Measurements from ENCODE around the gene MTMR1.

The MTMR1 gene

GRCh38 chrX:150676221-150676620 is 17.0 kb upstream of the MTMR1 start:
- Histone ChIP-seq H3K9ac (ENCODE audit: low read length in 2 of 2) (no peak overlapping the region), H3K36me3 (ENCODE audit: control insufficient read depth in 2 of 2, insufficient read depth in 2 of 2, low read length in 2 of 2) (no peaks in the 10 kb centered on the region), H3K9me3 (ENCODE audit: control insufficient read depth in 2 of 2, low read length in 2 of 2) (no peaks in the 10 kb centered on the region), H3K27me3 (ENCODE audit: control insufficient read depth in 1 of 2, insufficient read depth in 2 of 2, low read length in 2 of 2) (peaks cover 0 to 2% of the 10 kb centered on the region in 2 donors), H3K27ac (ENCODE audit: low read length) (no peak overlapping the region), H3K4me1 (ENCODE audit: control insufficient read depth, insufficient read depth, low read length) (no peaks in the 10 kb centered on the region), H3K4me3 (ENCODE audit: low read length in 2 of 2) (no peak overlapping the region)

- no peak overlapping the region for H3K27ac ChIP-seq (ENCODE audit: low read length)
- no peaks in the 10 kb centered on the region for H3K36me3 ChIP-seq (ENCODE audit: control insufficient read depth in 2 of 2, insufficient read depth in 2 of 2, low read length in 2 of 2)
- no peak overlapping the region for H3K4me3 ChIP-seq (ENCODE audit: low read length in 2 of 2)
- no peaks in the 10 kb centered on the region for H3K4me1 ChIP-seq (ENCODE audit: control insufficient read depth, insufficient read depth, low read length)
- H3K9me3 ChIP-seq (ENCODE audit: control insufficient read depth in 2 of 2, low read length in 2 of 2), result no peaks in the 10 kb centered on the region
- H3K27me3 ChIP-seq (ENCODE audit: control insufficient read depth in 1 of 2, insufficient read depth in 2 of 2, low read length in 2 of 2), result peaks cover 0 to 2% of the 10 kb centered on the region in 2 donors
- no peak overlapping the region for H3K9ac ChIP-seq (ENCODE audit: low read length in 2 of 2)
Observed at GRCh38 chrX:150680974-150681373, 12.2 kb upstream of the MTMR1 start.

GRCh38 chrX:150683112-150683511 is 10.1 kb upstream of the MTMR1 start:
- Histone ChIP-seq H3K4me1 (ENCODE audit: control insufficient read depth, insufficient read depth, low read length) (no peaks in the 10 kb centered on the region), H3K4me3 (ENCODE audit: low read length in 2 of 2) (no peak overlapping the region), H3K36me3 (ENCODE audit: control insufficient read depth in 2 of 2, insufficient read depth in 2 of 2, low read length in 2 of 2) (no peaks in the 10 kb centered on the region), H3K9ac (ENCODE audit: low read length in 2 of 2) (no peak overlapping the region), H3K9me3 (ENCODE audit: control insufficient read depth in 2 of 2, low read length in 2 of 2) (no peaks in the 10 kb centered on the region), H3K27ac (ENCODE audit: low read length) (no peak overlapping the region), H3K27me3 (ENCODE audit: control insufficient read depth in 1 of 2, insufficient read depth in 2 of 2, low read length in 2 of 2) (peaks cover 0 to 2% of the 10 kb centered on the region in 2 donors)

GRCh38 chrX:150683536-150684146 is 9.6 kb upstream of the MTMR1 start:
- peaks cover 0 to 2% of the 10 kb centered on the region in 2 donors for H3K27me3 ChIP-seq (ENCODE audit: control insufficient read depth in 1 of 2, insufficient read depth in 2 of 2, low read length in 2 of 2)

GRCh38 chrX:150688911-150689451 is 4.2 kb upstream of the MTMR1 start:
- Histone ChIP-seq H3K4me3 (ENCODE audit: low read length in 2 of 2) (no peak overlapping the region), H3K9me3 (ENCODE audit: control insufficient read depth in 2 of 2, low read length in 2 of 2) (peaks cover 0 to 6% of the 10 kb centered on the region in 2 donors), H3K27ac (ENCODE audit: low read length) (no peak overlapping the region), H3K4me1 (ENCODE audit: control insufficient read depth, insufficient read depth, low read length) (peaks cover 4% of the 10 kb centered on the region), H3K9ac (ENCODE audit: low read length in 2 of 2) (no peak overlapping the region), H3K27me3 (ENCODE audit: control insufficient read depth in 1 of 2, insufficient read depth in 2 of 2, low read length in 2 of 2) (no peaks in the 10 kb centered on the region), H3K36me3 (ENCODE audit: control insufficient read depth in 2 of 2, insufficient read depth in 2 of 2, low read length in 2 of 2) (no peaks in the 10 kb centered on the region)

More at GRCh38 chrX:150683536-150684146, 9.6 kb upstream of the MTMR1 start:
- no peak overlapping the region for H3K9ac ChIP-seq (ENCODE audit: low read length in 2 of 2)
- H3K4me1 ChIP-seq (ENCODE audit: control insufficient read depth, insufficient read depth, low read length), result no peaks in the 10 kb centered on the region
- no peak overlapping the region for H3K27ac ChIP-seq (ENCODE audit: low read length)
- no peak overlapping the region for H3K4me3 ChIP-seq (ENCODE audit: low read length in 2 of 2)
- no peaks in the 10 kb centered on the region for H3K9me3 ChIP-seq (ENCODE audit: control insufficient read depth in 2 of 2, low read length in 2 of 2)
- H3K36me3 ChIP-seq (ENCODE audit: control insufficient read depth in 2 of 2, insufficient read depth in 2 of 2, low read length in 2 of 2), result no peaks in the 10 kb centered on the region

GRCh38 chrX:150690126-150690525 is 3.1 kb upstream of the MTMR1 start:
- Histone ChIP-seq H3K4me1 (ENCODE audit: control insufficient read depth, insufficient read depth, low read length) (peaks cover 11% of the 10 kb centered on the region), H3K36me3 (ENCODE audit: control insufficient read depth in 2 of 2, insufficient read depth in 2 of 2, low read length in 2 of 2) (no peaks in the 10 kb centered on the region), H3K27me3 (ENCODE audit: control insufficient read depth in 1 of 2, insufficient read depth in 2 of 2, low read length in 2 of 2) (peaks cover 0 to 3% of the 10 kb centered on the region in 2 donors)

GRCh38 chrX:150692296-150692695 is 900 bp upstream of the MTMR1 start:
- peaks cover 13% of the 10 kb centered on the region for H3K4me1 ChIP-seq (ENCODE audit: control insufficient read depth, insufficient read depth, low read length)
- no peak overlapping the region for H3K9ac ChIP-seq (ENCODE audit: low read length in 2 of 2)
- no peak overlapping the region for H3K27ac ChIP-seq (ENCODE audit: low read length)
- no peaks in the 10 kb centered on the region for H3K36me3 ChIP-seq (ENCODE audit: control insufficient read depth in 2 of 2, insufficient read depth in 2 of 2, low read length in 2 of 2)
- peak overlapping the region in 1 of 2 donors; percentile 74 for H3K4me3 ChIP-seq (ENCODE audit: low read length in 2 of 2)
- peaks cover 0 to 4% of the 10 kb centered on the region in 2 donors for H3K27me3 ChIP-seq (ENCODE audit: control insufficient read depth in 1 of 2, insufficient read depth in 2 of 2, low read length in 2 of 2)
- H3K9me3 ChIP-seq (ENCODE audit: control insufficient read depth in 2 of 2, low read length in 2 of 2), result peaks cover 0 to 6% of the 10 kb centered on the region in 2 donors

More at GRCh38 chrX:150690126-150690525, 3.1 kb upstream of the MTMR1 start:
- Histone ChIP-seq H3K4me3 (ENCODE audit: low read length in 2 of 2) (no peak overlapping the region), H3K27ac (ENCODE audit: low read length) (no peak overlapping the region), H3K9ac (ENCODE audit: low read length in 2 of 2) (no peak overlapping the region), H3K9me3 (ENCODE audit: control insufficient read depth in 2 of 2, low read length in 2 of 2) (peaks cover 0 to 6% of the 10 kb centered on the region in 2 donors)

- Histone ChIP-seq H3K36me3 (ENCODE audit: control insufficient read depth in 2 of 2, insufficient read depth in 2 of 2, low read length in 2 of 2) (no peaks in the 10 kb centered on the region), H3K9ac (ENCODE audit: low read length in 2 of 2) (peak overlapping the region; percentile 55 to 62), H3K4me3 (ENCODE audit: low read length in 2 of 2) (peak overlapping the region; percentile 50 to 74), H3K27ac (ENCODE audit: low read length) (peak overlapping the region; percentile 53), H3K9me3 (ENCODE audit: control insufficient read depth in 2 of 2, low read length in 2 of 2) (peaks cover 0 to 6% of the 10 kb centered on the region in 2 donors), H3K27me3 (ENCODE audit: control insufficient read depth in 1 of 2, insufficient read depth in 2 of 2, low read length in 2 of 2) (peaks cover 0 to 4% of the 10 kb centered on the region in 2 donors), H3K4me1 (ENCODE audit: control insufficient read depth, insufficient read depth, low read length) (peaks cover 13% of the 10 kb centered on the region)
Observed at GRCh38 chrX:150693725-150694574, 754 bp downstream of the MTMR1 start.

GRCh38 chrX:150694738-150695410 is 1.7 kb downstream of the MTMR1 start:
- no peak overlapping the region for H3K27ac ChIP-seq (ENCODE audit: low read length)
- no peaks in the 10 kb centered on the region for H3K36me3 ChIP-seq (ENCODE audit: control insufficient read depth in 2 of 2, insufficient read depth in 2 of 2, low read length in 2 of 2)
- peaks cover 0 to 4% of the 10 kb centered on the region in 2 donors for H3K27me3 ChIP-seq (ENCODE audit: control insufficient read depth in 1 of 2, insufficient read depth in 2 of 2, low read length in 2 of 2)
- H3K9ac ChIP-seq (ENCODE audit: low read length in 2 of 2), result no peak overlapping the region
- peak overlapping the region in 1 of 2 donors; percentile 74 for H3K4me3 ChIP-seq (ENCODE audit: low read length in 2 of 2)
- peaks cover 0 to 5% of the 10 kb centered on the region in 2 donors for H3K9me3 ChIP-seq (ENCODE audit: control insufficient read depth in 2 of 2, low read length in 2 of 2)
- H3K4me1 ChIP-seq (ENCODE audit: control insufficient read depth, insufficient read depth, low read length), result peaks cover 13% of the 10 kb centered on the region

GRCh38 chrX:150696331-150696730 is 3.1 kb downstream of the MTMR1 start:
- Histone ChIP-seq H3K9ac (ENCODE audit: low read length in 2 of 2) (no peak overlapping the region), H3K27me3 (ENCODE audit: control insufficient read depth in 1 of 2, insufficient read depth in 2 of 2, low read length in 2 of 2) (peaks cover 0 to 4% of the 10 kb centered on the region in 2 donors), H3K36me3 (ENCODE audit: control insufficient read depth in 2 of 2, insufficient read depth in 2 of 2, low read length in 2 of 2) (no peaks in the 10 kb centered on the region), H3K27ac (ENCODE audit: low read length) (no peak overlapping the region), H3K4me1 (ENCODE audit: control insufficient read depth, insufficient read depth, low read length) (peaks cover 13% of the 10 kb centered on the region), H3K9me3 (ENCODE audit: control insufficient read depth in 2 of 2, low read length in 2 of 2) (no peaks in the 10 kb centered on the region), H3K4me3 (ENCODE audit: low read length in 2 of 2) (no peak overlapping the region)

All from stomach smooth muscle (tissue), 2 donors.